ENCODE measurements around the gene ABLIM1.

The ABLIM1 gene

DNA sequence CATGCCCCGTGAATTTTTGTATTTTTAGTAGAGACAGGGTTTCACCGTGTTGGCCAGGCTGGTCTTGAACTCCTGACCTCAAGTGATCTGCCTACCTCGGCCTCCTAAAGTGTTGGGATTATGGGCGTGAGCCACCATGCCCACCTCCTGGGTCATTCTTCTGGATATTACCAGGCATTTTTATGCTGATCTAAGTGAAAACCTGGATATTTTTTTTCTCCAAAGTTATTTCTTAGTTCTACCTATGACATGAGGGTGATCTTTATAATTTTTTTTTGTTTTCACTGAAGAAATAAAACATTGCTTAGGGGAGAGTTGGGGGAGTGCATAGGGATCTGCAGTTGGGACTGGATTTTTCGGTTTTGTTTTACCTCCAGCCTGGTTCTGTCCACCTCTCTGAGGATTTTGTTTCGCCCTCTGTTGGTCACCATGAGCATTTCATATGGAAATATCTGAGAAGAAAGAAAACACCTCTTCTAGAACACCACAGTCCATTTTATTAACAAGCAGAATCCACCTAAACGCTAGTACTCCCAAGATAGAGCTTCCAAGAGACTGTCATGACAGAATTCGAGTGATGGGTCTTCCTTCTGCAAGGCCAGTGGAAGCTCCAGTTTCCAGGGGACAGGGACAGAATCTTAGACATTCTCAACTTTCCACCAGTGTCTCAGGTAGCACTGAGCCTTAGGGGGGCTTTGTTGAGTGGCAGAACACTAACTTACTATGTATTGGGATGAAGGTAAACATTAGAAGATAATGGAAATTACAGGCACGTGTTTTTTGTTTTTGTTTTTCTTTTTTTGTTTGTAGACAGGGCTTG lies 220.4 kb downstream of the ABLIM1 start:
- DNase-seq: no peak

DNA sequence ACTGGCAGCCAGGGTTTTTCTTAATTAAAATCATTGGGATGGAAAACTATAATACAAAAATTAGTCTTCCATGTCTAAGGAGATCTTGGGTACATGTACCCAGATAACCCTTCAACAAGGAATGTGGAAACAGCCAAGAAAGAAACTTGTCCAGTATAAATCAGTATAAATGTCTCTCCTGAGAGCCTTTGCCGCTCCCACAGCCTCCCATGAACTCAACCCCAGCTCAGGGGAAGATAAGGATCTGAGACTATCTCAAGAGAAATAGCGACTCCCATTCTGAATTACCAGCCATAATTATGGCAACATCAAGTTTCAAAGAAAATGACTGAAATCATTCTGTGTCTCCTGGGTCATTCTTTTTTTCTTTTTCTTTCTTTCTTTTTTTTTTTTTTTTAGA lies 221.1 kb downstream of the ABLIM1 start:
- DNase-seq: no peak

DNA sequence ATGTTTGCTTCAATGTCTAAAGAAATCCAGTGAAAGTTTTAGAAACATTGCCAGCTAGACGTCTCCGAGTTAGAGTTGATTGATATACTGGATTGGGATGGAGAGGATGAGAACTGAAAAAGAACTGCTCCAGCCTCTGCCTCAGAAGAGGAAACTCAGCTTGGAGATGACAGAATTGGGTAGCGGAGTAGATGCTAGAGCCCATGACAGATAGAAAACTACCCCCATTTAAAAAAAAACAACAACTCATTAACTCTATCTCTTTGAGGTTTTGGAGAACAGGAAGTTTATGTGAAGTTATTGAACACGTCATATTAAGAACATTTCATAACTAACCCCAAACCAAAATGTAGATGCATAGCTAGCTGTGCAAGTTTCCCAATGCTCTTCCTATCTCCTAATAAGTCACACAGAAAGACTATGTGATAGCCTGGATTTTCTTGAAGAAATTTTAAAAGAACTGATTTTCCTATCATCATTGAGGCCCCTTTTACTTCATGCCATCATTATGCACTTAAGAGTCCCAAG lies 225.4 kb downstream of the ABLIM1 start:
- DNase-seq: no peak

DNA sequence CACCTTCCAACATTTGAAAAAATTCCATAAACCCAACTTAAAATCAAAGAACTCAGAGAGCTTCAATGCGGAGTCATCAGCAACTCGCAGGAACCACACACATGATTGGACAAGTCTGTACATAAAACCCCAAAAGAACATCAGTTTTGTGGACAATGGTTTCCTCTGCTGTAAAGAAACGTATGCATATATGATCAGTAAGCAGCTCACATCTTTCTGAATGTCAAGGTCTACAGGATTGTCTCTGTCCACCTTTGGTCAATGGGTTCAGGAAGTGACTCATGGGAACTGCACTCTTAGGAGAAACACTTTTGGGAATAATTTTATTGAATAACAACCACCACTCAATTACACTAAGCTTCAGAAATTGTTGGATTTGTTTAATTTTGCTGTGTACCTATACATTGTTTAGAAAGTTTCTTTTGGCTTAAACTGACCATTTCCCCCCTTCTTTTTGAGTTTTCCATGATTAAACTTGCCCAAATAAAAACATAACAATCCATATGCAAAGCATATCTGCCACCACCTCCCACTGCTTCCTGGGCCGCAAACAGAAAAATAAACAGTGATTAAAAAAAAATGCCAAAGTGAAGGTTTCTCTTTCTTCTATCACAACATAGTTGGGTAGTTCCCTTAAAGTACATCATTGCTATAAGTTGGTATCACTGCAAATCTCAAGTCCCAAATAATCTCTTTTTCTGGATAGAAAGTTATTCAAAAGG lies 226.5 kb downstream of the ABLIM1 start:
- no peak for DNase-seq

DNA sequence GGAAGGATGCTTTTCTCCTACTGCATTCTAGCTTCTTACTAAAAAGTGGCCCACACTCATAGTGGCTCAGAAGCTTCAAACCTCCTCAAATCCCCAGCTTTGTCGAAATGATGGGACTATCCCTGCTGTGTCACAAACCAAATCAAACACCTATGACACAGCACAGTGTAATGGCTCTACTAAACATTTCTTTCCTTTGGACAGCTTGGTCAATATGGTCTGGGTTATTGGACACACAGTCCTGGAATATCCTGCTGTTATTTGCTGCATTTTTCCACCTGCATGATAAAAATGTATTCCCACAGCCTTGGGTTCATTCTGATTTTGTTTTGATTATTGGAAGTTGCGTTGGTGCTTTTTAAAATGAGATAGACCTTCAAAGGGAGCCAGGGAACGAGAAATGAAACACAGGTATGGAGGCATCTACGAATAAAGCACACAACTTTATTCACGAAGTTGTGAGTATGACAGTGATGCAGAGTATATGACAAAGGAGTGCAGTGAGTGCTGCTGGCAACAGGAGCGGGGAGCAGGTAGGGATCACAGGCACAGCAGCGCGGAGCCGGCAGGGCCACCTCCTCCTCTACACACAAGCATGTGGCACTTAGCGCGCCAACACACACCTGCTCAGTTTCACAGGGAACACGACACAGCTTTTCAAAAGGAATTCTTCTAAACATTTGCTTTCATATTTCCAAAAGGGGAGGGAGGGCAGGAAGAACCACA lies 227.2 kb downstream of the ABLIM1 start:
- DNase-seq: no peak

DNA sequence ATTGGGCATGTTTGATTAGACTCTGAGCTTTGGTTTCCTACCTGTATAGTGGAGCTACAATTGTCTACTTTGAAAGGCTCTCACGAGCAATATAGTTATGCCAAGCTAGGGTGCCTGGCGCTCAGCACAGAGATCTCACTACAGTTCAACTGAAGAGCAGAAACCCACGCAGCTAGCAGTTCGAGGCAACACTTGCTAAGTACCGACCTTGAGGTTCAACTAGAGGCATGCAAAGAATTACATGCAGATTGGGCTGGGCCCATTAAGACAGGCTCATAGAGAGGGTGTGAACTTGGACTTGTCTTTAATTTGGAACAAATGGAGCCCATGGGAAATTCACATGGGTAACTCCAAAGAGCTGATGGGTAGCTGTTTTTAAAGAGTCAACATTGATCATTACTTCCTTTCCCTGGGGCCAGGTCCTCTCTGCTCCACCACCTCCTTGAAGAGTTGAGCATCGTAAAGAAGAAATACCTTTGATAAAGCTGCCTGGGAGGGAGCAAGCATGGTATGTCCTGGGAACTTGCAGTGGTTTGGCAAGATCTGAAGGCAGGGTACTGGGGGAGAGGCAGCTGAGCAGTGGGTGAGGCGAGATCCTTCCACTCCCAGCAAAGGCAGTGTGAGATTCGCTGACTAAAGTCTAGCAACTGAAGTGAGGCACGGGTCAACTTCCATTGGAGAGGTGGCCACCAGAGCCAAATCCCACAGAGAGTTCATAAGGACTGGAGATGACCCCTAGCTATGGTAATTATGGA lies 228.3 kb downstream of the ABLIM1 start:
- DNase-seq: no peak

DNA sequence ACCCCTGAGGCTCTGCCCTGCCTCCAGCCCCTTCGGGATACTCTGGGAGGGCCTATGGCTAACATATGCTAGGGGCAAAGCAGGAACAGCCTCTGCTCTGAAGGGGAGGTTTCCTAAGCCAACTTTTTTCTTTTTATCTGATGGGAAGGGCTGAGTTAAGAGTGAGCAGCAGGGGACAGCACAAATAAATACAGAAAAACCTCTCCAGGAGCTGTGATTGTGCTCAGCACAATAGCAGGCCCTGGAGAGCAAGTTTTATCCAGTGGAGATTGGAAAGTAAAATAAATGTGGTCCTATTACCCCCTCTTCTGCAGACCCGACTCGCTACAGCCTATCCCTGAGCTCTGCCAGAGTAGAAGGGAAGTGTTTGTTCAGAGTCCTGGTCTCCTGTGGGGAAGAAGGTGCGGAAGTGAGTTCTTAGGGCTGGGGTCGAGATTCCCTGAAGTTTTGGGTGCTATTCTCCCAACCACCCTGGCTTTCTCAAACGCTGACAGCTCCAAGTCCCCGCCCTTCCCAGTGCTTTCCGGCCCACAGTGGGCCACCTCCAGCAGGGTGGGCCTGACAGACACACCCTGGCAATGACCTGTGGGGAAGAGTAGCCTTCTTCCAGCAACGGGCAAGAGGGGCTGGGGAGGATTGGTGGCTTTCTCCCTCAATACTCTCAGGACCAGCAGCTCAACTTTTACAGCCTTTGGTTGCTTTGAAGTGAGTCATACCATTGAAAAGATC lies 230.8 kb downstream of the ABLIM1 start:
- no peak for DNase-seq

DNA sequence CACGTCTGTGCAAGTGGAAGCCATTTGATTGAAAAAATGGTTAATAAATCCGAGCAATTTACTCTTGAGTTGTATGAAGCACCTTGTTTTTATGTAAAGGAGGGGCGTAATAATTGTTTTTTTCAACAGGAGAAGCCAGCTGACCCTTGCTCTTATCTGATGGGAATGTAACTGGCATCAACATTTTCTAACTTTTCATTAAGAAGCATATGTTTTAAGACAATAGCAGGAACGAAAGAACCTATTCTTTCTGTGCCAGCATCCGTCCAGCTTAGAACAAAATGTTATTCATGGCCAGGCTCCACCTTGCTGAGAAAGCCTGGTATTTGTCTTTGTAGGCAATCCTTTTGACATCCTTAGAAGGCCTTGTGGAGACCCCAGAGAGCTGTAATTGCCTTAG lies 231.6 kb downstream of the ABLIM1 start:
- DNase-seq: no peak

DNA sequence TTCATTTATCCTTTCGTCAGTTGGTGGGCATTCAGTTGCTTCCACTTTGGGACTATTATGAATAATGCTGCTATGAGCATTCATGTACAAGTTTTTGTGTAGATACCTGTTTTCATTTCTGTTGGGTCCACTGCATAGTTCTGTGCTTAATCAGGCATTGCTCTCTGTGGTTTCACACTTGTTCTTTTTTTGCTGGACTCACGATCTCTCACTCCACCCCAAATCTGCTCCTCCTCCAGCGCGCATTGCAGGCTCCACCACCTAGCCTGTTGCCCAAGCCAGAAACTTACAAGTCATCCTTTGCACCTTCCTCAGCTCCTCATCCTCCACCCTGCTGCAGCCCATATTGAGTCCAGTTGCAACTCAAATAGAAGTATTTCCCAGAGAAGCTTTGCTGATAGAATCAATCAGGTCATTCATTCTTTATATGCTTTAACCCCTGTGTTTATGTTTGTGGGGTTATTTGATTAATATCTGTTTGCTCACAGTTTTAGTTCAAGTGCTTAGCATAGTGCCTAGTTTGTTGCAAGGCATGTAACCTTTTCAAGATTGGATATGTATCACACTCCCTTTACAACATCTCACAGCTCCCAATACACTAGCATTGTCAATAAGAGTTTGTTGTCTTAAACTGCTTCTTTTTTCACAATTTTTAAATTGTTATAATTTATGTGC lies 237.1 kb downstream of the ABLIM1 start:
- no peak for DNase-seq

DNA sequence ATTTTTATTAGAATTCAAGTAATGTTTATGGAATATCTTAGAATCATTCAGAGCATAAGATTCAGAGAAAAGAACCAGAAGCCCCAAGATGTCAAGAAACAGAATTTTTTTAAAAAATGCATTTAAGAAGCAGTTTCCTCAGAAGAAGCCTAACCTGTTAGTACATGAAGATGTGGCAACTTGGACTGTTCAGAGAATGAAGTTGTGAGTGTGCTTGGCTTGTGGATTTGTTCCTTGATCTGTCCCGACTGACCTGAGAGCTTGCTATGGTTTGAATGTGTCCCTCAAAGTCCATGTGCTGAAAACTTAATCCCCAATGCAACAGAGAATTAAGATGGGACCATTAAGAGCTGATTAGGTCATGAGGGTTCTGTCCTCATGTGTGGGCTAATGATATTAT lies 240.0 kb downstream of the ABLIM1 start:
- DNase-seq: no peak

DNA sequence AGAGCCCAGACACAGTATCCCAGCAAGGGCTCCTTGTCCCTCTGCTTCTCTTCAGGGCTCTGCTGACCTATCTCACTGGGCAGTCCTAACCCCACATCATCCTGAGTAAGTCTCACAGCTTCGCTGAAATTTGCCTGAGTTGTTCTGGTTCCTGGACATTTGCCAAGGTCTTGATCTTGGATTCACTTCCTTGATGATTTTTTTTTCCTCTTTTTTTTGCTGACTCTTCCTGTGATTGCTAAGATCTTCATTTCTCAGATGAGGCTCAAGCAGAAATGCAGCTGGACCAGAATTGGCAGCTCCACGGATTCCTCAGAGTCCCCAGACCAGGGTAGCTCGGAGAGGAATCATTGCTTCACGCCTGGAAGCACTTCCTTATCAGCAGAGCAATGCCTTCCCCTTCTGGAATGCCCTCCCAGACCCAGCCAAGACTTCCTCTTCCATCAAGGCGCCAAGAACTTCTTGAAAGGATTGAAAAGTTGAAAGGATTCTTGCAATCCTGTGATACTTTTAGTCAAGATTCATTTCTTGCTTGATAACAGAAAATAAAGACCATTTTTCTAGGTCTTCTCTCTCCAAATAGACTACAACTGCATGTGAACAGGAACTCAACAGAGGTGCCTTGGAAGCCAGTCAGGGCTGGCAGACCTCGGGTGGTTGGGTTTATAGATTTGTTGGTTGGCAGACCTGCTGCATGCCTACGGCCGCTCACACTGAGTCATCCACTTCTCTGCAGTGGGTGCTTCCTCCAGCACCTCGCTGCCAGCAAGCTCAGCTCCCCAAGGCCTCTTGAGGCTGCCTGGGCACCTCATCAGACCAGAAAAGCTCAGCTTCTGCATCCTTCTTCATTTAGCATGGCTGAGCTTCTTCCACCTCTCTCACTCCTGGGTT lies 244.9 kb downstream of the ABLIM1 start:
- DNase-seq: no peak

DNA sequence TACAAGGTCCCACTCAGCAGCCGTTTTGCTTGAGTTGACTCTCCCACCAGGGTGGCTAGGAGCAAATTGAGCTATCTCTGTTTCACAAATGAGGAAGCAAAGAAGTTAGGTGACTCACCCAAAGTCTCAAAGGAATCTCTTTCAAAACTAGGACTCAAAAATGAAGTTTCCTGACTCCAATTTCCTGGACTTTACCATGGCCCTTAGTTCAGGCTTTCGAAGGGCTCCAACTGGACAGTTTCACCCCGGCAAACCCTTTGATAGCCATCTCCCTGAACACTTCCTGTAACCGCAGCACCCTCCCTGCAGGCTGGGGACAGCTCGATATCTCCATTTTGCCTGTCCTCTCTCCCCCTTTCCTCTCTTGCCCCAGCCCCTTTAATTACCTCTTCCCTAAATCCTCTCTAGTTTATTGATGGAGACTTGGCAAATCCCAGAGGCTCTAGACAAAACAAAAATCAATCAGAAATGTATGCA lies 249.1 kb downstream of the ABLIM1 start:
- no peak for DNase-seq

DNA sequence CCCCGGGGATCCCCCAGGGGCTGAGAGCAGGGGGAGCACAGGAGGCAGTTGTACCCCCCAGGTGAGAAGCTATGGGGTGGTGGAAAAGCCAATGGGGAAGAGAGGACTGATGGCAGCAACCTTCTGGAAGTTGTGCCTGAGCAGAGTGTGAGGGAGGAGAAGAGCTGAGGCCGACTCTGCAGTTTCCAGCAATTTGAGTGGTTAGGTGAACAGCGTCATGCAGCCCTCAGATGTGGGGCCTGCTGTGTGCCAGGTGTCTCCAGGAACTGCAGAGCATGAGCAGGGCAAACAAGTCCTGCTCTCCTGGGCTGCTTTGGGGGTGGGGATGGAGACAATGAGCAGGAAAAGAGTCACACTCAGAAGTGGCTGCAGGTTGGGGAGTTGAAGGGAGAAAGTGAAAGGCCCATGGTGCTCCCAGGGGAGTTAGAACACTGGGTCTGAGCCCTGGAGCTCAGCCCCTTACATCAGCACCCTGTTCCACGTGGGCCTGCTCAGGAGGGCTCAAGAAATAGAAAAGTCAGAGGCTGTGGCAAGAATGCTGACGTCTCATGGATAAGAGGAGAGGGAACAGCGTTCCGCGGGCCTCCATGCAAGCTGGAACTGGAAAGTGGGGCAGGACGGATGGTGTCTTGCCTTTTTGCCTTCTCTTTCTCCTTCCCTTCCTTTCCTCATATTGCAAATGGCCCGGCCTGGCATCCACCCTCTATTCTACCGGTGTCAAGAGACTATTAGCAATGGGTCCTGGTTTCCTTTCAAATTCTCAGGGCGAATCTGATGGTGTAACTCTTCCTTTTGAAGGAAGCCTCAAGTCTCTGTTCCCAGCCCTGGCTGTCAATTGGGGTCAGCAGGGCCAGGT lies 249.7 kb downstream of the ABLIM1 start:
- peak; percentile 66 for DNase-seq

DNA sequence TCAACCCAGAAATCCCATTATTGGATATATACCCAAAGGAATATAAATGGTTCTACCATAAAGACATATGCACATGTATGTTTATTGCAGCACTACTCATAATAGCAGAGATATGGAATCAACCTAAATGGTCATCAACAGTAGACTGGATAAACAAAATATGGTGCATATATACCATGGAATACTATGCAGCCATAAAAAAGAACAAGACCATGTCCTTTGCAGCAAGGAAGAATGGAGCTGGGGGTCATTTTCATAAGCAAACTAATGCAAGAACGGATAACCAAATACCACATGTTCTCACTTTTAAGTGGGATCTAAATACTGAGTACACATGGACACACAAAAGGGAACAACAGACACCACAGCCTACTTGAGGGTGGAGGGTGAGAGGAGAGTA lies 251.6 kb downstream of the ABLIM1 start:
- DNase-seq: no peak

DNA sequence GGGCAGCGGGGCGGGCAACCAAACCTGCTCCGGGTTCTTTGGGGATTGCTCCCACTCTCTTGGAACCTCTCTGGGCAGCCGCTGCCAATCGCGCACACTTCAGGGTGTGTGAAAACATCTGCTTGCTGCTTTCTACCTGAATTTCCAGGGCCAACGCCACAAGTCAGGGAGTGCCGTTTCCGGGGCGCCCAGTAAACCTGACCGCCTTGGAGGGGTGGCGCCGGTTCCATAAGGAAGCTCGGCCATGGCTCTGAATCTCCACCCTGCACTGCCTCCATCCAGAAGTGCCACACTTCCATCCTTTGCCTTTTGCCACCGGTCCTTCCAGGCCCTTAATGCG lies 253.1 kb downstream of the ABLIM1 start:
- no peak for DNase-seq

DNA sequence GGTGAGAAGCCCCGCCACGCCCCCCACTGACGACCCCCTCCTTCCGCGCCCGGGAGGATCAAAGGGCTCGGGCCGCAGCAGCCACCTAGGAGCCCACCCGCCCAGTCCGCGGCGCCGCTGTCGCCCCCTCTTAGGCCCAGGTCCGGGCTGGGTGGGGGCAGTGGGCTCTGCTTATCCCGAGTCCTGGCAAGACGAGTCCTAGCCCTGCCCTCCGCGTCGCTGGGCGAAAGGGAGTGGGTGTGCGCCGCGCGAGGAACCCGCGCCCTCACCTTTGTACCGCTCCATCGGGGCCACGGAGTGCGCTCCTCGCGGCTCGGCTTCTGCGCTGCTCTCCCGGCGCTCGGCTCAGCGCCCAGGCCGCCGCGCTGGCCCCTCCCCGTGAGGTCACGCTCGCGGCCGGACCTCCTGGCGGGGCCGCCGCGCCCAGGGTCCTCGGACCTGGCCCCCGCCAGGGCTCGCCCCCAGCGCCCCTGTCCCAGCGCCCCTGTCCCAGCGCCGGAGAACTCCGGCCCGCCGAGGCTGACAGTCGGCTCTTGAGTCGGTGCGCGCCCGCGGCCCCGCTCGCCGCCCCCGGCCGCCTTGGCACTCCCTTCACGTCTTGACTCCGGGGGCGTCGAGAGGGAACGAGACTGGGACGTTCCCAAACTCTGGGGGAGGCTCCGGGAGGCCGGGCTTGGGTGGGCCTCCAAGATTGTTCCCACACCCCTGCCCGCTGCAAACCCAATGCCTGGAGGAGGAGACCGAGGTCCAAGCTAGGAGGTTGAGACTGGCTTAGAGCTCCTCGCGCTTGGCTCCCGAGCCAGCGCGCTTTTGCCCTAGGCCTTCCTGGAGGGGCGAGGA lies 253.7 kb downstream of the ABLIM1 start, which contains the start of gene AFAP1L2:
Gene AFAP1L2 (minus strand): TSS at position 332 of the 840 bp plus-strand sequence. CDS start 47 bp downstream, at position 285.
- no peak for DNase-seq

DNA sequence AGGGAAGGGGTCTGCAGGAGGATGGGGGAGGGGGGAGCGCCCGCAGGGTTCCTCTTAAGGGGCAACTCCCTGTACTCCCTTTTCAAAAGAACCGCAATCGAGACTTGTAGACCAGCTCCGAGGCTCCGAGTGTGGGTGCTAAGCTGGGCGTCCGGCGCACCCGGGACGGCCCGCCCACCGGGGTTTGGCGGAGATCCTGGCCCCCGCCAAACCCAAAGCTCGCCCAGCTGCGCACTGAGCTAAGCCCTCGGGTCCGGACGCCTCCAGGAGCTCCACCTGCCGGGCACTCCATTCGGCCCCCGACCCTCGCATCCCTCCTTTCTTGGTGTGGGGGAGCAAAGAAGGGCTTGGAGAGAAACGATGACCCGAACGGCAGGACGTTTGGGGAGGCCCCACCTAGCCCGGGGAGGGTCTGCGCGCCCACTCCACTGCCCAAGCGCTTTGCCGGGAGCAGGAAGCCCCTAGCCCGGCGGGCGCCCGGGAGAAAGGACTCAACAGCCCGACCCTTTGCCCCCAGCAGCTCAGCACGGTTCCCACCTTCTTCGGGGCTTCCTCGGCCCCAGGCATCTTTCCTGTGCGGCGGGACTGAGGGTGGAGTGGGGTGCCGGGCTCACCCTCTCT lies 254.4 kb downstream of the ABLIM1 start:
- DNase-seq: no peak

All from DMS153 (cell line).